Measurements from ENCODE around the gene CYP2A13.
"Not testable (repeated sequence)": the region's sequence is repeated elsewhere in the genome, so short reads cannot be mapped to it uniquely, and the experiment has no call there.

CYP2A13 gene, protein sequence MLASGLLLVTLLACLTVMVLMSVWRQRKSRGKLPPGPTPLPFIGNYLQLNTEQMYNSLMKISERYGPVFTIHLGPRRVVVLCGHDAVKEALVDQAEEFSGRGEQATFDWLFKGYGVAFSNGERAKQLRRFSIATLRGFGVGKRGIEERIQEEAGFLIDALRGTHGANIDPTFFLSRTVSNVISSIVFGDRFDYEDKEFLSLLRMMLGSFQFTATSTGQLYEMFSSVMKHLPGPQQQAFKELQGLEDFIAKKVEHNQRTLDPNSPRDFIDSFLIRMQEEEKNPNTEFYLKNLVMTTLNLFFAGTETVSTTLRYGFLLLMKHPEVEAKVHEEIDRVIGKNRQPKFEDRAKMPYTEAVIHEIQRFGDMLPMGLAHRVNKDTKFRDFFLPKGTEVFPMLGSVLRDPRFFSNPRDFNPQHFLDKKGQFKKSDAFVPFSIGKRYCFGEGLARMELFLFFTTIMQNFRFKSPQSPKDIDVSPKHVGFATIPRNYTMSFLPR

DNA sequence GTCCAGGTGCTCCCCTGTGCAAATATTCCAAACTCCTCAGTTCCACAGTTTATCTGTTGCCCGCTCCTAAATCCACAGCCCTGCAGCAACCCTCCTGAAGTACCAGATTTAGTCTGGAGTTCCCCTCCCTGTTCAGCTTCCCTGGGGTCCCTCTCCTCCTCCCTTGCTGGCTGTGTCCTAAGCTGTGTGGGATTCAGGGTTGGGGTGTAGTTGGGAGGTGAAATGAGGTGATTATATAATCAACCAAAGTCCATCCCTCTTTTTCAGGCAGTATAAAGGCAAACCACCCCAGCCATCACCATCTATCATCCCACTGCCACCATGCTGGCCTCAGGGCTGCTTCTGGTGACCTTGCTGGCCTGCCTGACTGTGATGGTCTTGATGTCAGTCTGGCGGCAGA is at the start of gene CYP2A13:
CYP2A13 (plus strand) TSS at position 301 of the 400 bp plus-strand sequence; CDS start at position 322, 21 bp downstream.
- no peak for DNase-seq (ENCODE audit: low spot score)
- TF ChIP-seq, protein P1, sequence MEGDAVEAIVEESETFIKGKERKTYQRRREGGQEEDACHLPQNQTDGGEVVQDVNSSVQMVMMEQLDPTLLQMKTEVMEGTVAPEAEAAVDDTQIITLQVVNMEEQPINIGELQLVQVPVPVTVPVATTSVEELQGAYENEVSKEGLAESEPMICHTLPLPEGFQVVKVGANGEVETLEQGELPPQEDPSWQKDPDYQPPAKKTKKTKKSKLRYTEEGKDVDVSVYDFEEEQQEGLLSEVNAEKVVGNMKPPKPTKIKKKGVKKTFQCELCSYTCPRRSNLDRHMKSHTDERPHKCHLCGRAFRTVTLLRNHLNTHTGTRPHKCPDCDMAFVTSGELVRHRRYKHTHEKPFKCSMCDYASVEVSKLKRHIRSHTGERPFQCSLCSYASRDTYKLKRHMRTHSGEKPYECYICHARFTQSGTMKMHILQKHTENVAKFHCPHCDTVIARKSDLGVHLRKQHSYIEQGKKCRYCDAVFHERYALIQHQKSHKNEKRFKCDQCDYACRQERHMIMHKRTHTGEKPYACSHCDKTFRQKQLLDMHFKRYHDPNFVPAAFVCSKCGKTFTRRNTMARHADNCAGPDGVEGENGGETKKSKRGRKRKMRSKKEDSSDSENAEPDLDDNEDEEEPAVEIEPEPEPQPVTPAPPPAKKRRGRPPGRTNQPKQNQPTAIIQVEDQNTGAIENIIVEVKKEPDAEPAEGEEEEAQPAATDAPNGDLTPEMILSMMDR (IDR thresholded peaks at IDR 0.05; ENCODE audit: extremely low read depth, insufficient read depth, missing control alignments) = no peak
- in situ Hi-C loops (cut with MboI; ENCODE audit: low pct_unique_long_range_greater_than_20kb, low sequenced_read_pairs, unreplicated experiment) = no loop called here

DNA sequence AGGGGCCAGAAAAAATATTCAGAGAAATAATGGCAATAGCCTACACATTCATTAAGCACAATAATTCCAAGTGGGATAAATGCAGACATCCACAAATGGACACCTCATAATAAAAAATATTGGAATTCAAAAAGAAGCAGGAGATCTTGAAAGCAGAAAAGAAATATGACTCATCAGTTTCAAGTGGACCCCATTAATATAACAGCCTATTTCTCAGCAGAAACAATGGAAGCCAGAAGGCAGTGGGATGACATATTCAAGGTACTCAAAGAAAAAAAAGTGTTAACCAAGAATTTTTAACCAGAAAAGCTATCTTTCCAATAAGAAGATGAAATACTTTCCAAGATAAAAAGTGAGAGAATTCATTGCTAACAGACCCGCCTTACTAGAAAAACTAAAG is 48.4 kb upstream of the CYP2A13 start:
- TF ChIP-seq, protein P1 (IDR thresholded peaks at IDR 0.05; ENCODE audit: extremely low read depth, insufficient read depth, missing control alignments) = no peak
- in situ Hi-C loops (cut with MboI; ENCODE audit: low pct_unique_long_range_greater_than_20kb, low sequenced_read_pairs, unreplicated experiment) = no loop called here
- DNase-seq (ENCODE audit: low spot score) = no peak

DNA sequence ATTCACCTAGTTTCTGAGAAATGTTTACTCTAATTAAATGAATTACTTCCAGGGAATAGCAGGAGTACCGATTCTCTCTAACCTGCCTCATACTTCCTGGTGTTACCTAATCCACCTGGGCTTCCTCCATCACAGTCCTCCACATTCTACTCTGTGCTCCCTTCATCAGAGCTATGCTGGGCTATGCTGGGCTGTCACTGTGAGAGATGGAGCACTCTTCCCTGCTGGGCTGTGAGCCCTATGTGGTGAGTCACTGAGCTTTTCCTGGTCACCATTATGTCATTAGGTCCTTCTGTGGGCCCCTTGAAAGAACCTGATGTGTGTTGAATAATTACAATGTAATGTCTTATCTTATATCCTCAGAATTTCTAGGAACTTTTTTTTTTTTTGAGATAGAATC is 43.2 kb upstream of the CYP2A13 start:
- DNase-seq (ENCODE audit: low spot score); in situ Hi-C loops (cut with MboI; ENCODE audit: low pct_unique_long_range_greater_than_20kb, low sequenced_read_pairs, unreplicated experiment): not testable (repeated sequence)

DNA sequence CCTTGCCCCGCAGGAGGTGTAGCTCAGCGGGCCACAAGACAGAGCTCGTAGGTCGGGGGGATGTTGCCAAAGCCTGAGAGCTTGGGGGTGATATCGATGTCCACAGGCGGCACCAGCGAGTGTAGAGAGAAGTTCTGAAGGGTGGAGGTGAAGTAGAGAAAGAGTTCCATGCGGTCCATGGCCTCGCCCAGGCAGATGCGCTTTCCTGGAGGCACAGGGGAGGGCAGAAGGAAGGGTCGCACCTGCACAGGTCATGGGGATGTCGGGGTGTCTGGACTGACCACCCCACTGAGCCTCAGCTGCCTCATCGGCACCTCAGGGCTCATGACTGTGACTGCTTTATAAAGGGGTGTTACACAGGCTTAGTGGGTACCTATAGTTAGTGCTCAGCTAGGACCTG is 37.8 kb upstream of the CYP2A13 start:
- in situ Hi-C loops (cut with MboI; ENCODE audit: low pct_unique_long_range_greater_than_20kb, low sequenced_read_pairs, unreplicated experiment) = no loop called here
- TF ChIP-seq, protein P1 (IDR thresholded peaks at IDR 0.05; ENCODE audit: extremely low read depth, insufficient read depth, missing control alignments) = no peak
- no peak for DNase-seq (ENCODE audit: low spot score)

DNA sequence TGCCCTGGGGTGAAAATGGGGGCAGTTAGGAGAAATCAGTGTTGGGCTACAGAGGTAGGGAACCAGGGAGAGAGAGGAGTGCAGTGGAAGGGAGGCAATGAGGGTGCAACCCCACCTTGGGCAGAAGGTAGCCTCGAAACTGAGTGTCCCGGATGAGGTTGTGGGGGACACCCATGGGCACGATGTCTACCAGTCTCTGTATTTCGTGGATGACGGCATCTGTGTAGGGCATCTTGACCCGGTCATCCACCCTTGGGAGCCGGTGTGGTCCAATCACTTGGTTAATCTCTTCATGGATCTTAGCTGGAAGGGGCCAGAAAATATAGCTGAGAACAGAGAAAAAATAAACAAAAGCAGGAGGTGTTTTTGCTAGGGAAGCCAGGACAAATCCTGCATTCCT is 36.1 kb upstream of the CYP2A13 start:
- in situ Hi-C loops (cut with MboI; ENCODE audit: low pct_unique_long_range_greater_than_20kb, low sequenced_read_pairs, unreplicated experiment); DNase-seq (ENCODE audit: low spot score): not testable (repeated sequence)

DNA sequence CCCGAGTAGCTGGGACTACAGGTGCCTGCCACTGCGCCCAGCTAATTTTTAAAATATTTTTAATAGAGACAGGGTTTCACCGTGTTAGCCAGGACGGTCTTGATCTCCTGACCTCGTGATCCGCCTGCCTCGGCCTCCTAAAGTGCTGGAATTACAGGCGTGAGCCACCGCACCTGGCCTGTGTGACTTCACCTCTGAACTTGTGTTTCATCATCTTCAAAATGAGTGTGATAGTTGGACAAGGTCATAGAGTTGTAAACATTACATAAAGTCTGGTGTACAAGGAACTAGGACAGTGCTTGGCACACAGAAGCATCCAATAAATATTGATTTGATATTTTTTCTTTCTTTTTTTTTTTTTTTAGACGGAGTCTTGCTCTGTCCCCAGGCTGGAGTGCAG is 34.9 kb upstream of the CYP2A13 start:
- in situ Hi-C loops (cut with MboI; ENCODE audit: low pct_unique_long_range_greater_than_20kb, low sequenced_read_pairs, unreplicated experiment); DNase-seq (ENCODE audit: low spot score): not testable (repeated sequence)

DNA sequence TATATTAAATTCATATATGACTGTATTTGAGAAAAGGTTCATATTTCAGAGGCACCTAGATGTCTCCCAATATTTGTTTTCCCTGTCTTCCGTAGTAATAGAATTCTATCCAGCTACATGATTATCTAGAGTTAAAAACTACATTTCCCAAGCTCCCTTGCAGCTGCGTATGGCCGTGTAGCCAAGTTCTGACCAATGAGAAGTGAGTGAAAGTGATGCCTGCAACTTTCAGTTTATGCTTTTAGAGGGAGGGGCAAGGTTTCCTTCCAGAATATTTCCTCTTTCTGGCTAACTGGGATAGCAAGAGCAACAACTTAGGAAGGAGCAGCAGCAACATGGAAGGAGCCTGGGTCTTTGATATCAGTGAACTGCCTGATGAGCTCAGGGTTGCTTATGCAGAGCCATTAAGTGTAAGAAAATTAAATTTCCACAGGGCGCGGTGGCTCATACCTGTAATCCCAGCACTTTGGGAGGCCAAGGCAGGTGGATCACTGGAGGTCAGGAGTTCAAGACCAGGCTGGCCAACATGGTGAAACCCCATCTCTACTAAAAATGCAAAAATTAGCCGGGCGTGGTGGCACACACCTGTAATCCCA is 23.2 kb upstream of the CYP2A13 start:
- no peak for DNase-seq (ENCODE audit: low spot score)
- TF ChIP-seq, protein P1 (IDR thresholded peaks at IDR 0.05; ENCODE audit: extremely low read depth, insufficient read depth, missing control alignments) = no peak
- in situ Hi-C loops (cut with MboI; ENCODE audit: low pct_unique_long_range_greater_than_20kb, low sequenced_read_pairs, unreplicated experiment) = no loop called here

DNA sequence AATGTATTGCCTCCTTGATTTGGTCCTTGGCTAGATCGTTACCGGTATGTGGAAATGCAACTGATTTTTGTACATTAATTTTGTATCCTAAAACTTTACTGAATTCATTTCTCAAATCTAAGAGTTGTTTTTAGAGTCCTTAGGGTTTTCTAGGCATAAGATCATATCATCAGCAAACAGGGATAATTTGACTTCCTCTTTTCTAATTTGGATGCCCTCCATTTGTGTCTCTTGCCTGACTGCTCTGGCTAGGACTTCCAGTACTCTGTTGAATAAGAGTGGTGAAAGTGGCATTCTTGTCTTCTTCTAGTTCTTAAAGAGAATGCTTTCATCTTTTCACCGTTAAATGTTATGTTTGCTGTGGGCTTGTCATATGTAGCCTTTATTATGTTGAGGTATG is 12.0 kb upstream of the CYP2A13 start:
- DNase-seq (ENCODE audit: low spot score) = no peak
- TF ChIP-seq, protein P1 (IDR thresholded peaks at IDR 0.05; ENCODE audit: extremely low read depth, insufficient read depth, missing control alignments) = no peak
- in situ Hi-C loops (cut with MboI; ENCODE audit: low pct_unique_long_range_greater_than_20kb, low sequenced_read_pairs, unreplicated experiment) = no loop called here
